Measurements from ENCODE around the gene LARGE1. TPM values are rescaled to one million over a fixed set of nuclear protein-coding genes. Genes with fewer than 3 reads are reported as not detected.

Gene LARGE1
- total RNA-seq, 2 experiments from 2014 or later, result 0.58 to 1.1 TPM

DNA sequence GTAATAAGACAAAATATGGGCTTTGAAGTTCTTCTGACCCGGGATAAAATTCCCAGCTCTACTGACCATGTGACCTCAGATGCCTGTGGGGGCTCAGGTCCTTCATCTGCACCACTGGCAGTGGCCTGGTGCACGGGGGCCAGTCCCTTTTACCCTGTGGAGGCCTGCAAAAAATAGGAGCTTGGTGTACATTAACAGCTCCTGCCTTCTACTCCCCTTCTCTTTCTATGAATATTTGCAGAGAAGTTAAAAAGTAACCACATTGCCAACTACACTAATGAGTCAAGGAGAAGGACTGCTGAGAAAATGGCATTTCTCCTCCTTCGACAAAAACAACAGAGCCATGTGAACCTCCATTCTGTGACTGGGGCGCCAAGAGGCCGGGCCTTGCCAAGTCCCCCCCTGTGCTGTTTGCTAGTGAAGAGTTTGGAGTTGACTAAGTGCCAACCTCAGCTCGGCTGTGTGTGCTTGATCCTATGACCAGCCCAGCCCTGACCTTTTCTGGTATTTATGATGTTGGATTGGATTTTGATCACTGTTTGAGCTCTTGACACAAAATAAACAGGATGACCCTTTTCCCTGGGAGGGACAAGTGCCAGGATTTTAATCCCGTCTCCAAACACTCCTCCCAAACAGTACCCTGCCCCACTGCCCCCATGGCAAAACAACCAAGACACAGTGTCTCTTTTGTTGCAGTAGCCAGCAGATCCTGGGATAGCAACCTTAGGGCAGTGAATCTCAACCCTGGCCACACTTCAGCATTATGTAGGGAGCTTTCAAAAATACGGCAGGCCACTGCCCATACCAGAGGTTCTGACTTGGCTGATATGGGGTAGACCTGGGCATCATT lies 380.1 kb downstream of the LARGE1 start:
- no peak overlapping the region for H3K4me3 Mint-ChIP-seq
- CTCF ChIA-PET, result no interaction called here
- no peak overlapping the region for H3K27ac Mint-ChIP-seq
- H3K9me3 Mint-ChIP-seq (ENCODE audit: low read depth), result peaks cover 6% of the 10 kb centered on the region
- ATAC-seq, result no peak
- no peak for DNase-seq
- no peaks in the 10 kb centered on the region for H3K27me3 Mint-ChIP-seq
- H3K4me1 Mint-ChIP-seq, result no peaks in the 10 kb centered on the region
- no peaks in the 10 kb centered on the region for H3K36me3 Mint-ChIP-seq

DNA sequence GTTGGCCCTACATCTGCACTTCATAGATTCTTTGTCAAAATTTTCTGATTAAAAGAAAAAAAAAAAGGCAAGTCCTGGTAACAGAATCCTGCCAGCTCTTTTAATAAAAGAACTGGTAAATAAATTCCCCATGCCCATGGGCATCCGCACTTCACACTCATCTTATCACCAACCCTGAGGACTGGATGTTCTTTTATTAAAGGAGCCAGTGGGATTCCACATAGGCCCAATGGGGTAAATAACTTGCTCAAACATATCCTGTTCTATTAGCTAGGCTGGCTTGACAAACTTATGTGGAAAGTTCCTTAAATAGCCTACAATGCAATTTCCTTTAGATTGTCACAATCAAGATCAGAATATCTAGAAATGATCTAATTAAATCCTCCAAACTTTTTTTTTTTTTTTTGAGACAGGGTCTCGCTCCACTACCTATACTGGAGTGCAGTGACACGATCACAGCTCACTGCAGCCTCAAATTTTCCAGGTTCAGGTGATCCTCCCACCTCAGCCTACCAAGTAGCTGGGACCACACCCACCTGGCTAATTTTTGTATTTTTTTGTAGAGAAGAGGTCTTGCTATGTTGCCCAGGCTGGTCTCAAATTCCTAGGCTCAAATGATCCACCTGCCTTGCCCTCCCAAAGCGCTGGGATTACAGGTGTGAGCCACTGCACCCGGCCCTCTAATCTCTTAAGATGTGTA lies 380.9 kb downstream of the LARGE1 start:
- no peak overlapping the region for H3K27ac Mint-ChIP-seq
- H3K9me3 Mint-ChIP-seq (ENCODE audit: low read depth), result peaks cover 3% of the 10 kb centered on the region
- H3K36me3 Mint-ChIP-seq, result no peaks in the 10 kb centered on the region
- no peaks in the 10 kb centered on the region for H3K27me3 Mint-ChIP-seq
- CTCF ChIA-PET, result no interaction called here
- no peak overlapping the region for H3K4me3 Mint-ChIP-seq
- DNase-seq (no peak), ATAC-seq (no peak)
- H3K4me1 Mint-ChIP-seq, result no peaks in the 10 kb centered on the region

DNA sequence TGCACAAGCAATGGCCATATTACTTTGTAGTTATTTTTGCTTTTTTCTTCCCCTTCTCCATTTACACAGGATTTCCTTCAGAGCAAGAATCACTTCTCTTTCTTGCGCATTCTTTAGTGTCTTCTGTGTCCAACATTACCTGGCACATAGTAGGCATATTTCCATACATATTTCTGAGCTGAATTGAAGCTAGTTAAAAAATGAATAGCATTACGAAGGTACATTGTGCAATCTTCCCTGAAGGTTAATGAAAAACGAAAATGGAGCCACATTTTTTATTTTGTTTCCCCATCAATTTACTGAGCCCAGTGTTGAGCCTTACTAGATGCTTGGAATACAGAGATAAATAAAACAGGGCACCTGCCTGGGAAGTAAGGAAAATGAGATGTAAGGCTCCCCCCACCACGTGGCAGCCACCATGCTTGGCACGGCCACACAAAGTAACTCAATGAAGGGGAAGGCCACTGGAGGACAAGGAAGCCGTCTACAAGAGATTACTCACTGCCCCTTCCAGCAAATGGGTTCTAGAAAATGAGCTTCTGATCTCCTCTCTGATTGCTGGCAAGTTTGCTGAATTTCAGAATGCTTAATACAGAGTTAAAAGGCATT lies 381.9 kb downstream of the LARGE1 start:
- Mint-ChIP-seq H3K27me3 (no peaks in the 10 kb centered on the region), H3K36me3 (no peaks in the 10 kb centered on the region)
- CTCF ChIA-PET, result no interaction called here

DNA sequence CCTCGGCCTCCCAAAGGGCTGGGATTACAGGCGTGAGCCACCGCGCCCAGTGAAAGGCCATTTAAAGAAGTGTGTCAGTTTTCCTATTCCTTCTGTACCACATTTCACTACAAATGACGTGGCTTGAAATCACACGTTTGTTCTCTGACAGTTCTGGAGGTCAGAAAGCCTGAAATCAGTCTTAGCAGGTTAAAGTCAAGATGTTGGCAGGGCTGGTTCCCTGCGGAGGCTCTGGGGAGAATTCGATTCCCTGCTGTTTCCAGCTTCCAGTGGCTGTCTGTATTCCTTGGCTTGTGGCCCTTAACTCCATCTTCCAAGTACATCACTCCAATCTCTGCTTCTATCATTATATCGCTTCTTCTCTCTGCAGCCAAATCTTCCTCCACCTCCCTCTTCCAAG lies 383.2 kb downstream of the LARGE1 start:
- DNase-seq, result no peak
- H3K9me3 Mint-ChIP-seq (ENCODE audit: low read depth), result peaks cover 5% of the 10 kb centered on the region
- no peaks in the 10 kb centered on the region for H3K36me3 Mint-ChIP-seq
- CTCF ChIA-PET, result no interaction called here
- no peak overlapping the region for H3K27ac Mint-ChIP-seq
- ATAC-seq, result no peak
- H3K27me3 Mint-ChIP-seq, result no peaks in the 10 kb centered on the region
- no peaks in the 10 kb centered on the region for H3K4me1 Mint-ChIP-seq
- H3K4me3 Mint-ChIP-seq, result no peak overlapping the region

More for the DNA sequence above, 381.9 kb downstream of the LARGE1 start:
- Mint-ChIP-seq H3K27ac (no peak overlapping the region), H3K4me1 (no peaks in the 10 kb centered on the region), H3K9me3 (ENCODE audit: low read depth) (peaks cover 3% of the 10 kb centered on the region), H3K4me3 (no peak overlapping the region)
- DNase-seq, result no peak
- ATAC-seq, result no peak

DNA sequence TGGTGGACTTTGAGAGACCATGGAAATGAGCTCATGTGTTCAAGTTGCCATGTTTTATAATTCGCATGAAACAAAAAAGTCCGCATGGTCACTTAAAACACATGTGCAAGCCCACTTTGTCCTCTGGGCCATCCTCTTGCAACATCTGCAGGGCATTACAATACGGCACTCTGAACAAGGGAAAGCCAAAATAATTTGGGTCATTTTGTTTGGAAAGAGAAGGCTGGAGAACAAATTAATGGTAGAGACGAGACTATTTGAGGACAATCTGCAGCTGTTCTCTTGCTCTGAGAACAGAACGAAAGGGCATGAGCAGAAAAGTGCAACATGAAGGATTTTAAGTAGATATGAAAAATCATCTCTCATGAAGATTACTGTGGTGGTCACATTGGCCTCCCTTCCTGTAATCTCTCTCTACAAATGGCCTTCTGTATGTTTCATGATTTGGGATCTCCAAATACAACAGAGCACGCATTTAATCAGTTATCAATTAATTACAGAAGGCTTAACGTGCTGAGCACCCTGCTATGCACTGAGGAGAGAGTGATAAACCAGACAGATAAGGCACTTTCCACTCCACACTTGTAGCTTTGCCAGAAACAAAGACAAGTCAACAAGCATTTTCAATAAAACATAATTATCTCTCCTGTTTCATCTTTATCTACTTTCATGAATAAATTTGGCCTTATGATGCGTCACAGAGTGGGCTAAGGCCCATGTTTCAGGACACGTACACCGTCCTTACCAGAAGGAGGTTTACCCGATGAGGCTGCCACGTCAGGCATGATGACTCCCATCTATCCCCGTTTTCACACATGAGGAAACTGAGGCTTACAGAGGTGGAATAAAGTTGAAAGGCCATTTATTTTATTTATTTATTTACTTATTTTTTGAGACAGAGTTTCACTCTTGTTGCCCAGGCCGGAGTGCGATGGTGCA lies 384.1 kb downstream of the LARGE1 start:
- no peaks in the 10 kb centered on the region for H3K36me3 Mint-ChIP-seq
- H3K27me3 Mint-ChIP-seq, result no peaks in the 10 kb centered on the region
- DNase-seq (no peak), ATAC-seq (no peak)
- no peaks in the 10 kb centered on the region for H3K4me1 Mint-ChIP-seq
- H3K27ac Mint-ChIP-seq, result no peak overlapping the region
- CTCF ChIA-PET, result no interaction called here
- H3K9me3 Mint-ChIP-seq (ENCODE audit: low read depth), result peaks cover 5% of the 10 kb centered on the region
- H3K4me3 Mint-ChIP-seq, result no peak overlapping the region

DNA sequence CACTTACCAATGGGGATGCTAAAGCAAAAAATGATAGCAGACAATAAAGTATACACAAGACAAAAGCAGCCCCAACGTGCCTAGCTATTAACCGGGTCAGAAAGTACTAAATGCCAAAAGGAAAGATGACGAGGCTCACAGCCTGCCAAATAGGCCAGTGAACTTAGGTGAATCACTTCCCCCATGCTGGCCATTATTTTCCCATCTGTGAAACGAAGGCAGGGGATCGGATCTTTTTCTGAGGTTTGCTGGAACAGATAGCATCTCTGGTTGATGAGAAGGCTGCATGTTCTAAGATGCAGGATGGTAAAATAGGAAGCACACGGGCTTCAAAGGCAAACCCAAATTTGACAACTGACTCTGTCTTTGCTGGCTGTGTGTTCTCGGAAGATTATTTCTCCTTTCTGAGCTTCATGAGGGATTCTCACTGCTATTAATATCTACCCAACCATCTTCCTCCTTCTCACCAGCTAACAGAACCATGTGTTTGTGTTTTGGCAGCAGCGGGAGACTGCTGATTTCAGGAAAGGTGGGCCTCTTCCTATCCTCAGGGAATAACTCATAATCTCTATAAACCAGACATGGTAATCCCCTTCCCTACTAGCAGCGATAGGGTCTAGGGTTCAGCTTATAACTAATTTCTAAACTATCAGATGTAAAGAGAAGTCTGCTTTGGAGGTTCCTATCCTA lies 390.7 kb downstream of the LARGE1 start:
- Mint-ChIP-seq H3K9me3 (ENCODE audit: low read depth) (peaks cover 5% of the 10 kb centered on the region), H3K27ac (no peak overlapping the region), H3K4me1 (no peaks in the 10 kb centered on the region), H3K4me3 (no peak overlapping the region), H3K36me3 (no peaks in the 10 kb centered on the region), H3K27me3 (no peaks in the 10 kb centered on the region)
- no peak for DNase-seq
- CTCF ChIA-PET, result no interaction called here
- ATAC-seq, result no peak

DNA sequence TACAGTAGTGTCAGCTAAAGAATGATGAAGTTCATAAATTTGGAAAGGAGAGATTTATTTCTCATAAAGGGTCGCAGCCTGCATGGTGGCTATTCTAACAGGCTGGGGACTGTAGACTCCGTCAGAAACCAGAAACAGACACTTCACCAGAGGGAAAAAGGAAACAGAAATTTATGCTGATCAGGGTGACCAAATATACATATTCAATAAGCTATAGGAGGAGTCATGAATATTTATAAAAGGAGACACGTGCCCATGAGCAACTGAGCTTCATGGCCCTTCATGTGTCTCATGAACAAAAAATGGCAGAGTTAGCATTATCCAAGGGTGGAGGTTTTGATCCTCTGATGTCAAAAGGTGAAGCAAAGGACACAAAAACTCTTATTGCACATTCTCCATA lies 392.1 kb downstream of the LARGE1 start:
- no peaks in the 10 kb centered on the region for H3K27me3 Mint-ChIP-seq
- no peaks in the 10 kb centered on the region for H3K36me3 Mint-ChIP-seq
- H3K4me3 Mint-ChIP-seq, result no peak overlapping the region
- no peak overlapping the region for H3K27ac Mint-ChIP-seq
- H3K9me3 Mint-ChIP-seq (ENCODE audit: low read depth), result peaks cover 5% of the 10 kb centered on the region
- no peaks in the 10 kb centered on the region for H3K4me1 Mint-ChIP-seq
- CTCF ChIA-PET, result no interaction called here
- DNase-seq, result no peak
- no peak for ATAC-seq

DNA sequence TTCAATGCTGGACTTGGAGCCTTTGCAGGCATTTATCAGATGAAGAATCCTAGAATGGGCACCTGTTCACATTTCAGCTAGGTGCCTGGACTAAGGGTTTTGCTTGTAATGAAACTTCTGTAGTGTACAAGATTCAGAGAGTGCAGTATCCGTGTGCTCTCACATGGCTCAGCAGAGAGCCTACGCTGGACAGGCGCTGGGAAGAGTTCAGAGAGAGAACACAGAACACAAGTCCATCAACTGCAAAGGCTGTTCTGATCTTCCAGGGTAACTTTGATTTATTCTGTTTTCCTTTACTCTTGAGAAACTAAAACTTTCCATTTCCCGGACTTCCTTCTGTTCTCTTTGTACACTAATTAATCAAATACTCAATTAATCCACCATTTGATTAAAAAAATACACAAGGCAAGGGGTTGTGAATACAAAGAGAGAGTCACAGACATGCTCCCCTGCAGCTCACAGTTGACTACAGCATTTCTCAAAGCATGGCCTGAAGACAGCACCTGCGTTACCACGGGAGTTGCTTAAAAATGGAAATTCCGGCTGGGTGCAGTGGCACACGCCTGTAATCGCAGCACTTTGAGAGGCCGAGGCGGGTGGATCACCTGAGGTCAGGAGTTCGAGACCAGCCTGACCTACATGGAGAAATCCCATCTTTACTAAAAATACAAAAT lies 393.7 kb downstream of the LARGE1 start:
- Mint-ChIP-seq H3K36me3 (no peaks in the 10 kb centered on the region), H3K4me3 (no peak overlapping the region), H3K27ac (no peak overlapping the region), H3K4me1 (no peaks in the 10 kb centered on the region), H3K27me3 (no peaks in the 10 kb centered on the region), H3K9me3 (ENCODE audit: low read depth) (peaks cover 8% of the 10 kb centered on the region)
- no peak for ATAC-seq
- DNase-seq, result no peak
- CTCF ChIA-PET, result no interaction called here

DNA sequence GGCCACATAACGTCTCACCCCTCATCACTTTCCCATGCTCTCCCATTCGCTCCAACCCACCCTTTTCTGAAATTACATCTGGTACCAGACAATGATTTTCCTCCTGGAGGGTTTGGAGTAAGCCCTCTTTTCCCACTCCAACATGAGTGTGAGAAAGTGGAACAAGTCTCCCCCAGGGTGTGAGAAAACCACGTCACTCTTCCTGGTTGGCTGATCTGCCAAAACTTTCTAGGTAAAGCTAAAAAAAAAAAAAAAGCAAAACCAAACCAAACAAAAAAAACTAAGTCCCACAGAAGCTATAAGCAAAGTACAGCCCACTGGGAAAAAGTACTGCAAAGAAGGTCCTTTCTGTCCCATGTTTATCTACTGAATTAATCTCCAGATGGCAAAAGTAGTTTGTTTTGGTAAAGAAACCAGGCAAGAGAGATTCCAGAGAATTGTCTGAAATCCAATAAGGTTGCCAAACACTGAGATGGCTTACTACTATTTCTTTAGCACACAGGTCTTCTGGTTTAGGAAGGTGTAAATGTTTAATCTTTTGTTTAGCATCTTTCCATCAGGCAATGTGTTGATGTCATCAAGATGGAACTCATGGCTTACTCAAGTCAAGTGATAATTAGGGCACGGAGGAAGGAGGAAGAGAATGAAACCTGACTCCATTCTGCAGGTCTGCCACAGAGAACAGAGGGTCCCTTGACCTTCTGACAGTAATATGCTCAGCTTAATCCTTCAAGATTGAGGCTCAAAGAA lies 395.6 kb downstream of the LARGE1 start:
- Mint-ChIP-seq H3K4me3 (no peak overlapping the region), H3K9me3 (ENCODE audit: low read depth) (peaks cover 10% of the 10 kb centered on the region), H3K4me1 (no peaks in the 10 kb centered on the region), H3K27me3 (no peaks in the 10 kb centered on the region), H3K27ac (no peak overlapping the region), H3K36me3 (no peaks in the 10 kb centered on the region)
- CTCF ChIA-PET, result no interaction called here
- DNase-seq (no peak), ATAC-seq (no peak)

DNA sequence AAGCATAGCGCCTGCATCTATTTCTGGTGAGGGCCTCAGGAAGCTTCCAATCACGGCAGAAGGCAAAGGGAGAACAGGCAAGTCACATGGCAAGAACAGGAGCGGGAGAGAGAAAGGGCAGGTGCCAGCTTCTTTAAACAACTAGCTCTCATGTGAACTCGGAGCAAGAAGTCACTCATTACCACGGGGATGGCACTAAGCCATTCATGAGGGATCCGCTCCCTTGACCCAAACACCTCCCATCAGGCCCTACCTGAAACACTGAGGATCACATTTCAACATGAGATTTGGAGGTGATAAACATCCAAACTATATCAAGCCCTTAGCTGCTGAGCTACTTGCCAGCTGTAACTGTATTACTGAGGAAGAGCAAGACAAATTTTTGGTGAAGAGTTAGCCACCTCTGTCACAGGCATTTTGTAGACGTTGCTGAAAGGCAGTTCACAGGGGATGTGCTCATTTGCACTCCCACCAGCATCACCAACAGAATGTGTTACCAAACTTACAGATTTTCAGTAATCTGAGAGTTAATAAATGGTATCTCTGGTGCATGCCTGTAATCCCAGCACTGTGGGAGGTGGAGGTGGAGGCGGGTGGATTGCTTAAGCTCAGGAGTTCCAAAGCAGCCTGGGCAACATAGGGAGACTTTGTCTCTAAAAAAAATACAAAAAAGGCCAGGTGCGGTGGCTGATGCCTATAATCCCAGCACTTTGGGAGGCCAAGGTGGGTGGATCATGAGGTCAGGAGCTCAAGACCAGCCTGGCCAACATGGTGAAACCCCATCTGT lies 398.2 kb downstream of the LARGE1 start:
- no peaks in the 10 kb centered on the region for H3K4me1 Mint-ChIP-seq
- H3K36me3 Mint-ChIP-seq, result no peaks in the 10 kb centered on the region
- ATAC-seq (no peak), DNase-seq (no peak)
- CTCF ChIA-PET, result no interaction called here
- H3K27me3 Mint-ChIP-seq, result no peaks in the 10 kb centered on the region
- H3K27ac Mint-ChIP-seq, result no peak overlapping the region
- no peak overlapping the region for H3K4me3 Mint-ChIP-seq
- H3K9me3 Mint-ChIP-seq (ENCODE audit: low read depth), result peaks cover 8% of the 10 kb centered on the region

DNA sequence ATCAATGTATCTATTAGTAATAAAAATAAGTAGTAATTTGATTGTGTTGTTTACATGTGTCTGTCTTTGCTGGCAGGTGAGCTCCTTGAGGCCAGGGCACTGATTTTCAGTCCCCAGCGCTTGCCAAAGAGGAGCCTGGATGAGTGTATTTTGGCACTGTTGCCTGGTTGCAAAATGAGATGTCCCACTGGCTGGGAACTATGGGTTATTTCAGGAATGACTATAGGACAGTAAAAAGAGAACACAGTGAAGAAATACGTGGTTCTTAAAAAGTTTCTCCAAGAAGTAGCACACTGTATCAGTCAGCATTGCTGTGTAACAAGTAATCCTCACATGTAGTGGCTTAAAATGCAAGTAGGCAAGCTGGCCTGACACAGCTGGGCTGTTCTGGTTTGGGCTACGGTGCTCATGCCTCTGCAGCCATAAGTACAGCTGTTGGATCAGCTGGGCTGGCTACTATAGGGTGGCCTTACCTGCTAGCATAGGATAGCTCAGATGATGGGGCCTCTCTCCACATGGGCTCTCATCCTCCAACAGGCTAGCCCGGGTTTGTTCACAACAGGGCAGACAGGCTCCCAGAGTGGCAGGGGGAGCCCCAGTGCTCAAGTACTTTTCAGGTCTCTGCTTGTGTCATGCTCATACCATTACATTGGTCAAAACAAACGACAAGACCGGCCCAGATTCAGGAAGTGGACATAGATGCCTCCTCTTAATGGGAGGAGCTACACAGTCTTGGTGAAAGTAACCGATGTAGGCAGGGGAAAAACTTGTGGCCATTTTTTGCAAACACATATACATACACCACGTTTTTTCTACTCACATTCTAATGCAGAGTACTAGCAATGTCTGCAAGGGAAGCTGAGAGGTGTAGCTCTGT lies 399.1 kb downstream of the LARGE1 start:
- ATAC-seq (no peak), DNase-seq (no peak)
- peaks cover 8% of the 10 kb centered on the region for H3K9me3 Mint-ChIP-seq (ENCODE audit: low read depth)
- no peaks in the 10 kb centered on the region for H3K4me1 Mint-ChIP-seq
- no peaks in the 10 kb centered on the region for H3K36me3 Mint-ChIP-seq
- no peak overlapping the region for H3K4me3 Mint-ChIP-seq
- H3K27me3 Mint-ChIP-seq, result no peaks in the 10 kb centered on the region
- CTCF ChIA-PET, result interaction anchor here (1.4 kb wide), 1 partner anchor 59 kb away, joined by 3 read pairs; no protein-coding TSS in a partner anchor
- no peak overlapping the region for H3K27ac Mint-ChIP-seq

Data from activated CD8-positive, alpha-beta memory T cell treated with anti-CD3 and anti-CD28 coated beads, Interleukin-2, amount 10 ng/mL, durations not matched to agents 7 days and 5 days (primary cell).